OCI-LY7 (cell line): ENCODE data around the gene SNU13. TPM values are rescaled to one million over a fixed set of nuclear protein-coding genes. Genes with fewer than 3 reads are reported as not detected.
A peak's percentile ranks its signal among the peaks of the same experiment; 100 is the strongest.

Source experiments
- BruUV-seq: library from RNA; stranded (reverse); fragments of 400-500 nt; replicated peaks from 2 replicates; lab custom pipeline; 2021; lab: Mats Ljungman, UMichigan
- CTCF ChIA-PET: fragments of 300-600 bp; sonication (Branson Sonifier 250); formaldehyde crosslinking; loops from one replicate; lab custom pipeline; 2022; ENCODE audit warnings: antibody characterized with exemption; ENCODE audit not compliant: unreplicated experiment; lab: Charles Lee
- POLR2A ChIA-PET: fragments of 300-600 bp; sonication (Branson Sonifier 250); formaldehyde crosslinking; loops from one replicate; lab custom pipeline; 2022; ENCODE audit warnings: antibody characterized with exemption; lab: Charles Lee
- DNase-seq: peaks from one replicate; pipeline ENCODE4 v3.0.0-alpha.2; 2015; ENCODE audit warnings: low spot score
- H2AFZ ChIP-seq: fragments of 200-600 bp; sonication (generic), shearing (Covaris generic); 2 replicates; pipeline ENCODE4 v1.6.1; 2014; ENCODE audit warnings: mild to moderate bottlenecking, antibody characterized with exemption, low read length, moderate library complexity
- H3K27ac ChIP-seq: fragments of 200-600 bp; sonication (generic); 2 replicates; pipeline ENCODE4 v1.5.1; 2014; ENCODE audit warnings: mixed run types, low read depth, mild to moderate bottlenecking, moderate library complexity, low read length, inconsistent platforms; ENCODE audit not compliant: poor library complexity, severe bottlenecking
- H3K36me3 ChIP-seq: fragments of 200-600 bp; sonication (generic); 2 replicates; pipeline ENCODE4 v1.6.1; 2014; ENCODE audit warnings: mild to moderate bottlenecking, antibody characterized with exemption, low read length, moderate library complexity, mixed read lengths; ENCODE audit not compliant: insufficient read depth
- H3K4me1 ChIP-seq: fragments of 200-600 bp; sonication (generic); 2 replicates; pipeline ENCODE4 v1.5.1; 2014; ENCODE audit warnings: mild to moderate bottlenecking, low read length; ENCODE audit not compliant: insufficient read depth, poor library complexity, severe bottlenecking
- H3K4me2 ChIP-seq: fragments of 200-600 bp; sonication (generic); 2 replicates; pipeline ENCODE4 v1.6.1; 2014; ENCODE audit warnings: mild to moderate bottlenecking, low read length
- H3K4me3 ChIP-seq: fragments of 200-600 bp; sonication (generic); 2 replicates; pipeline ENCODE4 v1.5.1; 2014; ENCODE audit warnings: mild to moderate bottlenecking, low read depth, low read length; ENCODE audit not compliant: poor library complexity, severe bottlenecking
- H3K79me2 ChIP-seq: fragments of 200-600 bp; sonication (generic); 2 replicates; pipeline ENCODE4 v1.6.1; 2016; ENCODE audit warnings: low read depth, mild to moderate bottlenecking, low read length, moderate library complexity, mixed read lengths; ENCODE audit not compliant: insufficient read depth
- H3K9me2 ChIP-seq: fragments of 200-600 bp; sonication (generic); 2 replicates; pipeline ENCODE4 v1.6.1; 2016; ENCODE audit warnings: mild to moderate bottlenecking, low read length, mixed read lengths; ENCODE audit not compliant: insufficient read depth
- H3K9me3 ChIP-seq: fragments of 200-600 bp; sonication (generic); 2 replicates; pipeline ENCODE4 v1.6.1; 2014; ENCODE audit warnings: mild to moderate bottlenecking, mixed run types, low read length, mixed read lengths
- H4K20me1 ChIP-seq: fragments of 200-600 bp; sonication (generic); 2 replicates; pipeline ENCODE4 v1.6.1; 2014; ENCODE audit warnings: mild to moderate bottlenecking, antibody characterized with exemption, low read length, moderate library complexity, mixed read lengths; ENCODE audit not compliant: insufficient read depth
- CTCF ChIP-seq: fragments of 200-600 bp; sonication (generic); conservative IDR thresholded peaks from 2 replicates; pipeline ENCODE4 v1.5.1; 2014; ENCODE audit warnings: mild to moderate bottlenecking, antibody characterized with exemption, low read length, moderate library complexity, mixed read lengths
- EZH2phosphoT487 ChIP-seq: fragments of 200-600 bp; sonication (generic); IDR thresholded peaks from 2 replicates; pipeline ENCODE4 v1.6.1; 2018; ENCODE audit warnings: low read depth, borderline replicate concordance, mild to moderate bottlenecking, mixed run types, antibody characterized with exemption, low read length, moderate library complexity, mixed read lengths
- intact Hi-C: fragments of 100-400 bp; cut with micrococcal nuclease; formaldehyde crosslinking; loops from one replicate; pipeline ENCODE4 v1.10.0; 2022; ENCODE audit not compliant: unreplicated experiment
- total RNA-seq, 2 experiments: library from RNA; depleted of rRNA in 1 of 2; stranded (reverse); fragments of >200 nt in 1 of 2; shearing (Covaris generic) in 1 of 2; gene quantifications; 2 replicates each; pipeline ENCODE4 v1.2.3, GENCODE V29; 2014 to 2022

The SNU13 gene
- total RNA-seq, 2 experiments from 2014 or later: 199 to 246 TPM

- Histone ChIP-seq H3K9me3 (no peaks in the 10 kb centered on the region), H3K4me1 (peaks cover 13% of the 10 kb centered on the region), H3K27ac (no peak overlapping the region), H3K4me3 (no peak overlapping the region), H3K79me2 (no peaks in the 10 kb centered on the region), H3K9me2 (no peaks in the 10 kb centered on the region), H3K4me2 (peak overlapping the region; percentile 58), H2AFZ (peak overlapping the region; percentile 67; the same call in 1 of the 2 replicates), H4K20me1 (no peaks in the 10 kb centered on the region), H3K36me3 (no peaks in the 10 kb centered on the region)
- ChIA-PET CTCF (interaction anchor here (0.9 to 2.0 kb wide), 6 partner anchors 50 to 250 kb away, joined by 4 to 6 read pairs (median 5); partner anchors contain the start of genes CCDC134 and CENPM), POLR2A (interaction anchor here (0.5 to 1.1 kb wide), 5 partner anchors 8 to 288 kb away, joined by 3 to 12 read pairs (median 4); partner anchors contain the start of gene SNU13)
- no peak for TF ChIP-seq EZH2phosphoT487
- peak; percentile 100 for TF ChIP-seq CTCF
- peak; percentile 90 for DNase-seq
- intact Hi-C loops: loop anchor here (1.0 to 5.0 kb wide), 6 partner anchors 50 to 244 kb away; partner anchors contain the start of gene CCDC134
- BruUV-seq: no TSS peak
These were observed 8.6 kb upstream of the SNU13 start for GRCh38 chr22:41697126-41697775.

GRCh38 chr22:41696703-41697102, 8.0 kb upstream of the SNU13 start:
- no peaks in the 10 kb centered on the region for H3K9me2 ChIP-seq
- no peak for DNase-seq
- no peaks in the 10 kb centered on the region for H3K36me3 ChIP-seq
- H3K79me2 ChIP-seq: no peaks in the 10 kb centered on the region
- no peak for TF ChIP-seq EZH2phosphoT487
- no peak for TF ChIP-seq CTCF
- peak overlapping the region; percentile 67; the same call in 1 of the 2 replicates for H2AFZ ChIP-seq
- H3K4me1 ChIP-seq: peaks cover 13% of the 10 kb centered on the region
- BruUV-seq: no TSS peak
- no peak overlapping the region for H3K27ac ChIP-seq
- ChIA-PET CTCF (interaction anchor here (0.7 to 2.0 kb wide), 6 partner anchors 51 to 250 kb away, joined by 3 to 6 read pairs (median 5); partner anchors contain the start of genes CCDC134 and CENPM), POLR2A (interaction anchor here (0.5 to 1.1 kb wide), 4 partner anchors 8 to 287 kb away, joined by 3 to 12 read pairs (median 4); partner anchors contain the start of gene SNU13)
- peak overlapping the region; percentile 58 for H3K4me2 ChIP-seq
- H4K20me1 ChIP-seq: no peaks in the 10 kb centered on the region
- H3K4me3 ChIP-seq: no peak overlapping the region
- H3K9me3 ChIP-seq: no peaks in the 10 kb centered on the region
- intact Hi-C loops: loop anchor here (1.0 to 5.0 kb wide), 6 partner anchors 51 to 244 kb away; partner anchors contain the start of gene CCDC134

- H3K9me3 ChIP-seq: no peaks in the 10 kb centered on the region
- ChIA-PET CTCF (no interaction called here), POLR2A (no interaction called here)
- no peak overlapping the region for H3K4me2 ChIP-seq
- H3K4me1 ChIP-seq: peaks cover 15% of the 10 kb centered on the region
- no peaks in the 10 kb centered on the region for H4K20me1 ChIP-seq
- TF ChIP-seq EZH2phosphoT487: no peak
- no peak for TF ChIP-seq CTCF
- no peak overlapping the region for H2AFZ ChIP-seq
- no peak overlapping the region for H3K27ac ChIP-seq
- intact Hi-C loops: loop anchor here (5.0 kb wide), 4 partner anchors 52 to 217 kb away; partner anchors contain the start of gene CCDC134
- no peaks in the 10 kb centered on the region for H3K9me2 ChIP-seq
- no peaks in the 10 kb centered on the region for H3K36me3 ChIP-seq
- DNase-seq: no peak
- no peak overlapping the region for H3K4me3 ChIP-seq
- no peaks in the 10 kb centered on the region for H3K79me2 ChIP-seq
- no TSS peak for BruUV-seq
These were observed 6.5 kb upstream of the SNU13 start for GRCh38 chr22:41695211-41695610.
